ENCODE measurements around the gene TMEM163. TPM values are rescaled to one million over a fixed set of nuclear protein-coding genes. Genes with fewer than 3 reads are reported as not detected.
"Not testable (repeated sequence)": the region's sequence is repeated elsewhere in the genome, so short reads cannot be mapped to it uniquely, and the experiment has no call there.

The TMEM163 gene
- polyA plus RNA-seq, 3 donors, result 1.1 to 1.4 (median 1.3) TPM

DNA sequence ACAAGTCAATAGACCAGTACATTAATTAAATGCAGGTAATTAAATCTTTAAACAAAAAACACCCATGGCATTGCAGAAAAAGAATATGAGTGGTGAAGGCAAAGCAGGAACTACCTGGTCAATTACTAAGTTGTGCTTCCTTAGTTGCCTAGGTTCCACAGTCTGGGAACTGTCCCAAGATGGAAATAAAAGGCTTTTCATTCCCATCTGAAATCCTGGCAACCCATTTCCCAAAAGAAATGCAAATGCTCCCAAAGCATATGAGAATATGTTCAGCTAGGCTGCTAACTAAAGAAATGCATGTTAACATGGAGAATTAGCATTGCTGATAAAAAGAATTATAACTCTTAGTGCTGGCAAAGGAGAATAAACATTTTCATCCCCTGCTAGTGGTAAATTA lies 177.8 kb downstream of the TMEM163 start:
- no peak for DNase-seq (ENCODE audit: low read depth in 3 of 3, low spot score in 2 of 3)

DNA sequence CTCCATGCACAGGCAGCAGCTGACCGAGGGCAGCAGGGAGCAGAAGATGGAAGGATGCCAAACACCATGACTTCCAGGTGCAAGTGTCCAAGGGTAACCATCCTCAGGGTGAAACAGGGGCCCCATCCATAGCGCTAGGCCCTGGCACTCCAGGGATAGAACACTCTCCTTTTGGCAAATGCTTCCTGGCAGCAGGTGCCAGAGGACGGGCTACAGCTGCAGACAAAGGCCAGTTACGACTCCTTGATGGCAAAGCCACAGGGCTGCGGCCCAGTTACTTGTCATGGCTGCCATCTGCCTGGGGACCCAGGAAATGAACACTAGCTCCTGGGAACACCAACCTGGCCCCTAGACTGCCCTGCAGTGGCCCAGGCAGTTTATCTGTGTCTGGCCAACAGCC lies 178.8 kb downstream of the TMEM163 start:
- DNase-seq (ENCODE audit: low read depth in 3 of 3, low spot score in 2 of 3), result no peak

DNA sequence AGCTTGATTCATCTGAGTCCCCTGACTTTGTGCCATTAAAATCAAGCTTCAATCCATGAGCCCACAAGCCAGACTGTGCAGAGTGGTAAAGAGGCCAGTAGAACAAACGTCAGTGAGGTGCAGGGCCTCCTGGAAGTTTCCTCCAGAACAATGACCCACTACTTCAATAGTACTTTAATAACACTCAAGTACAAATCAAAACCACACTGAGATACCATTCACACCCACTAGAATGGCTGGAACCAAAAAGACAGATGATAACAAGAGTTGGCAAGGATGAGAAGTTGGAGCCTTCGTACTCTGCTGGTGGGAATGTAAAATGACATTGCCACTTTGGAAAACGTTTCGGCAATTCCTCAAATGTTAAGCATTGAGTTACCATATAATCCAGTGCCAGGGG lies 181.1 kb downstream of the TMEM163 start:
- DNase-seq (ENCODE audit: low read depth in 3 of 3, low spot score in 2 of 3), result no peak

DNA sequence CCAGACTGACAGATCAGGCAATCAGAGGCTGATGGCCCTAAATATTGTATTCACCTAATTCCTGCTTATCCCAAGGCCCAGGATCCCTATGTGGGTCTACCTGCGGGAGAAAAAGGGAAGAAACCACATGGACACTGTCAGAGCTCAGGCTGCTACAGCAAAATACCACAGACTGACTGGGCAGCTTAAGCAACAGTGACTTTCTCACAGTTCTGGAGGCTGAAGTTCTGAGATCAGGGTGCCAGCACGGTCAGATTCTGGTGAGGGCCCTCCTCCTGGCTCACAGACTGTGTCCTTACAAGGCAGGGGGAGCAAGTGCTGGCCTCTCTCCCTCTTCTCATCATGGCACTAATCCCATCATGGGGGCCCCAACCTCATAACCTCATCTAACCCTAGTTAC lies 181.7 kb downstream of the TMEM163 start:
- no peak for DNase-seq (ENCODE audit: low read depth in 3 of 3, low spot score in 2 of 3)

DNA sequence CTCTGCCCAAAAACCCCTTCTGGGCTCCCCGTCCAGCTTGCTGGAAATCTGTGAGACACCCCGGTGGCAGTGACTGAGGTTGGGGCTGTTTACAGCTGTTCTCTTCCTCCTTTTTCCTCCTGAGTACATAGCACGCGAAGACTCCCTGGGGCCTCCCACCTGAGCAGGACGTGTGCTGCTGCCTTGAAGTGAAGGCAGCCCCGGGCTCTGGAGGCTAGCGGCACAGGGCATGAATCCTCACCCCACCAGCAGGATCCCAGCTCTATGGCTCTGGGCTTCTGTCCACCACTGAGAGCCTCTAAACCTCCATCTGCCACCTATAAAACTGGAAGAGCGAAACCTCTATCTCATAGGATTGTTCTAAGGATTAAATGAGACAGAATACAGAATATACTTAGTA lies 182.5 kb downstream of the TMEM163 start:
- DNase-seq (ENCODE audit: low read depth in 3 of 3, low spot score in 2 of 3), result no peak

DNA sequence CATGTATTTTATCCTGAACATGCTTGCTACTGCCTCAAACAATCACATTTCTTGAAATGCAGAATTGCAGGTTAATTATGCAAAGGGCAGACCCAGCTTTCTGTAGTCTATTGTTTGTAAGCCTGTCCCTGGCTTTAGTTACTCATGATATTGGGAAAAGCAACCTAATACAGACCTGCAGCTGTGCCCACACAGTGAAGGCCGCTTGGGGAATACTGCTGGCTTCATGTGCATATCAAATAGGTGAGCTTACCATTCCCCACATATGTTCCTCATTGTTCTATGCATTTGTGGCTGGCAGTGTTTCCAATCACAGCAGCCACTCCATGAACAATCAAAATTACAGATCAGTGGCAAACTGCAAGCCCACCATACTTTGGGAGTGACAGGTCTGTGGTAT lies 186.3 kb downstream of the TMEM163 start:
- DNase-seq (ENCODE audit: low read depth in 3 of 3, low spot score in 2 of 3), result no peak

DNA sequence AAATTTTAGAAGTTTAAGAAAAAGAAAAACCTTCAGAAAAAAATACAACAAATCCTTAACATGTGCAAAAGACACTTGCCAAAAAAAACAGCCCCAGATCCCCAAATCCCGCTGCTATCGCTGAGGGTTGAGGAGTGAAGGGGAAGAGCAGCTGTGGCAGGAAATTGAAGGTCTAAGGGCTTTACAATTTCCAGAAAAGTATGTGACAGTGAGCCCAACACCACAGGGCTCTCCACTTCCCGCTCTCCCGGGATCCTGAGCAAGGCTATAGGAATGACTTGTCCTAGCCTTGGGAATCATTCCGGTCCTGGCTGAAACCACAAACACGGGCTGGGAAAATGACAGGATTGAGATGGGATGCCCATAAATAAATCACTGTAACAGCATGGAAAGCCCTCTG lies 191.4 kb downstream of the TMEM163 start:
- DNase-seq (ENCODE audit: low read depth in 3 of 3, low spot score in 2 of 3), result no peak

DNA sequence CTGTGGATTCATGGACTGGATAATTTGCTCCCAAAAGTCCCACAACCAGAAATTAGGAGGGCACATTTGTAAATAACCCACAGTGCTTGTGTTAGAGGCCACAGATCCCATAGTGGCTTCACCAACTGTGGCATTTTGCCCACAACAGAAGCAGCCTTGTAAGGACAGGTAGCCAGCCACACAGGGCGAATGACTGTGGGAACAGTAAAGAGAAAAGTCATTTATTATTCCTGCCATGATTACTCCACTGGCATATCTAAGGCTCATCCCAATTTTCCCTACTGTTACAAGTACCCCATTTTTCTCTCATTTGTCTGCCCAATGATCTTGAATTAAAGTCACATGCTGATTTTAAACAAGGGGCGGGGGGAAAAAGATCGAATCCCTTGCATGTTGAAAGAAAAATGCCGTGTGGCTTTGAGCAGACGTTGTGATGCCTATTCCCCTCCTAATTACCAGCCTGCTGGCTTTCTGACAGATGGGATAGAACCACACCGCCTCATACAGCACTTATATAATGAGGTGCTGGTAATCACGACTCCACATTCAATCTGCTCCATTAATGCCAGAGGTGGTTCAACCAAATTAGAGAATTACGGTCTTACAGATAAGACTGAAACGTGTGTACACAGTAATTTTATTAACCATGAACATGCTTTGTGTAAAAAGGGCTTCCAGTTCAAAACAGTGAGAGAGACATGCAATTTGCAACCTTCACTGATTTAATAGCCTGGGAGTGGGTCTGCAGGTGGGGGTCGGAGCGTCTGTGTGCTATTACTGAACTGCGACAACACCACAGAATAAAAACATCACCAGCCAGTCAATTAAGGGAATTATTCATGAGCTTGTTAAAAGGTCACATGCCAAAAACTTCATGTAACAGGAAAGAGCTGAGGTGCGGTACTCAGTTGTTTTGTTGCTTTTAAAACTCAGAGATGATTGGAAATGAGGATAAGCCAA lies 196.0 kb downstream of the TMEM163 start:
- DNase-seq (ENCODE audit: low read depth in 3 of 3, low spot score in 2 of 3), result no peak

DNA sequence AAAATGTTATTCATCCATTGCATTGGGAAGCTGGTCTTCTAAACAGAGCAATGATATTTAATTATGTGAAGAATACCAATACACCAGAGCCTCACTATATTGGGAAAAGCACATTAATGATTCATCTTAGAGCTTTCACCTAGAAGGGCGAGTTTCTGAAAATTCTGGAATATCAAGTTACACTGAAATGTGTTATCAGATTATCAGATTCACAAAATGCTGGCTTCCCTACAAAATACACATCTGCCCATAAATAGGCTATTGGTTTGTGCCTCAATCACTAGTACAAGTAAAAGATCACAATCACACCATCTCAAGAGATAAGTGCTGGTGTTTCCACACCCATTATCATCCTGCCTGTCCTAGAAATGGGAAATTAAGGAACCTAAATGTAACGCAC lies 200.7 kb downstream of the TMEM163 start:
- no peak for DNase-seq (ENCODE audit: low read depth in 3 of 3, low spot score in 2 of 3)

DNA sequence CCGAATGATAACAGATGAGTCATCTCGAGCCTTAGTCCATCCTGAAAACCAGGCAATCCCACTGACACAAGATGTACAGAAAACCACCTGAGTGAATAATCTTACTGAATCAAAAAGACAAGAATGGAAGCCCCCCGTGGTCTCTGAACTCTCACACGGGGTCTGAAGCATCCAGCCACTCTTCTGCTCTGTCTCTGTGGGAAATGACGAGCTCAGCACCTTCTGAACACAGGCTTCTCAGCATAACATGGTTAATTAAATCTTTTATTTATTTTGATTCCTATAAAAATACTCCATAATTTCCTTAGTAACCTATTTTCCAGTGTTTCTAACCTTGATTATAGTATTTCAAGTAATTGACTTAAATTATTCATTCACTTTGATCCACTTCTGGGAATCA lies 203.7 kb downstream of the TMEM163 start:
- no peak for DNase-seq (ENCODE audit: low read depth in 3 of 3, low spot score in 2 of 3)

DNA sequence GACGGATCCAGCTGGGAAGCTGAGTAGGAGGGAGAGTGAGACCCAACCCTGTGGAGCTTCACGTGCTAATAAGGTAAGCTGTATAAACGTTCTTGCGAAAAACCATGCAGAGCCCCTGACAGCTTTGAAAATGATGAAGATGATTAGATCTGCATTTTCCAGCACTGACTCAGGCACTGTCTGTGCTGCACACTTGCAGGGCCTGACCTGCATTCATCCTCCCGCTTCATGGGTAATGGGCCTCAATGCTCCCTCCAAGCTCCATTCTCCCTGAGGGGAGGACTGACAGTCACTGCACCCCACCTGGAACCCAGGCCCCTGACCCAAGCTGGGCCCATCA lies 205.4 kb downstream of the TMEM163 start:
- DNase-seq (ENCODE audit: low read depth in 3 of 3, low spot score in 2 of 3), result no peak

DNA sequence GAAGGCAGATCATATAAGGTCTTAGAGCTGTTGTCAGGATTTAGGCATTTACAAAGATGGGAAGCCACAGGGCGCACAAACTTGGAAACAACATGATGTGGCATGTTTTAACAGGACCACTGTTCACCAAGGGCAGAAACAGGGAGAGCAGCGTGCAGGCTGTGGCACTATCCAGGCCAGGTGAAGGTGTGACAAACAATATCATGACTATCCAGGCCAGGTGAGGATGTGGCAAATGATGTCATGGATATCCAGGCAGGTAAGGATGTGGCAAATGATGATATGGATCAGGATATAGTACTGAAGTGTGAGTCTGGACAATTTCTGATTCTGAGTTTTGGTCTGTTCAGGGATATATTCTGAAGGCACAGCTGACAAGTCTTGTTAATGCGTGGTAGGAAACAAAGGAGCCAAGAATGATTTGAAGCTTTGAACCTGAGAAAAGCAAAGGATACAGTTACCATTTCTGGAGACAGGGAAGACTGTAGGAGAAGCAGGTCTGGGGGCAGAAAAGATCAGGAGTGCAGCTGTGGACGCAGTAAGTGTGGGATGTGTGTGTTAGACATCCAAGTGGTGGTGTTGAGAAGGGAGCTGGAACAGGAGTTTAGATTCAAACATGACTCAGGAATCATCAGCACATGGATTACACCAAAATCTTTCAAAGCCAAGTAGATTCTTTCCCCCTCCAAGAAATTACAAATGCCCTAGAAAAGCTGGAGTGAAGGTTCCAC lies 205.9 kb downstream of the TMEM163 start:
- DNase-seq (ENCODE audit: low read depth in 3 of 3, low spot score in 2 of 3), result no peak

DNA sequence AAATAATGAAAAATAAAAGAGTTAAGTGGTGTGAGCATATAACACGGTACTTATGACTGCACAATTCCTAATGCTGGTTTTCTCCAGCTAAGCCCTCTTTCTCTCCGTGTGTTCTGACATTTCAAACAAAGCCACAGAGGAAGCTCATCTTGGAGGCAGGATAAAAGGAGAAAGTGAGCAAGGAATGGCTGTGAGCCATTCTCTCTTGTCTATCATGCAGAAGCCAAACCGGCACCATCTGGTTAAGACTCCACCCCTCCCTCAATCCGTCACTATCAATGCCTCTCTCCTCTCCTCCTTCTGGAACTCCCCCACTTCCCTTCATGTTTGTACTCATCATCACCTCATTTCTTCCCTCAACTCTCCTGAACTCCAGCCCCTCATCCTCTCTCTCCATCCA lies 210.4 kb downstream of the TMEM163 start:
- DNase-seq (ENCODE audit: low read depth in 3 of 3, low spot score in 2 of 3), result no peak

DNA sequence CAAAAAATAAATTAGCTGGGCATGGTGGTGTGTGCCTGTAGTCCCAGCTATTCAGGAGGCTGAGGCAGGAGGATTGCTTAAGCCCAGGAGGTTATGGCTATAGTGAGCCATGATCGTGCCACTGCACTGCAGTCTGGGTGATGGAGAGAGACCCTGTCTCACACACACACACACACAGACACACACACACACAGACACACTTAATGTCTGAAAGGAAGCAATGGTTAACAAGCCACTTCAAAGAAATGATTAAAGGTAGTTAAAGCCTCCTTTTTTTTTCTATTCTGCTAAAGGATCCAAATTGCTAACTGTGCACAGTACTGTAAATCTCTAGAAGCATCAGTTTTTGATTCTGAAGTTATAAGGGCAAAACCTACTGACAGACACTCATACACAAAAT lies 211.1 kb downstream of the TMEM163 start:
- no peak for DNase-seq (ENCODE audit: low read depth in 3 of 3, low spot score in 2 of 3)

DNA sequence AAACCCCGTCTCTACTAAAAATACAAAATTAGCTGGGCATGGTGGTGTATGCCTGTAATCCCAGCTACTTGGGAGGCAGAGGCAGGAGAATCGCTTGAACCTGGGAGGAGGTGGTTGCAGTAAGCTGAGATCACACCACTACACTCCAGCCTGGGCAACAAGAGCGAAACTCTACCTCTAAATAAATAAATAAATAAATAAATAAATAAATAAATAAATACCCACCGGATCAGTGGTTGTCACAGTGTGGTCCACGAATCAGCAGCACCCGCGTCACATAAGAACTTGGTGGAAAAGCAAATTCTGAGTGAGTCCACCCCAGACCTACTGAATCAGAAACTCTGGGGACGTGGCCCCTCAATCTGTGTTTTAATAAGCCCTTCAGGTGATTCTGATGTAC lies 211.6 kb downstream of the TMEM163 start:
- not testable (repeated sequence) for DNase-seq (ENCODE audit: low read depth in 3 of 3, low spot score in 2 of 3)

DNA sequence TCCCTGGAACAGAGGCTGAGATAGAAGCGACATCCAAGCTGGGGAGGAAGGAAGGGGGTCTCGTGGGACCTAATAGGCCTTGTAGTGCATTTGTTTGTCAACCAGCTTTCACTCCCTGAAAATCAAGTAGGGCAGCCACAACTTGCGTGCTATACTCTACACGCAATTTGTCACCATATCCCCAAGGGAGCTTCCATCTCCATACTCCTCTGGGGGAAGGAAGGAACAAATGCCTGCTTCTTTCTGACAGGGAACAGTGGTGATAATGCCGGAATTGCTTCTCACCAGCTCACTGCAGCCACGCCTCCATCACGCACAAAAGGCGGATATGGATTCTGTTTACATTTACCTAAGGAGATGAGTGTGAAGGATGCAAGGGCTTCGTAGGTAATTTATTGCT lies 213.4 kb downstream of the TMEM163 start:
- DNase-seq (ENCODE audit: low read depth in 3 of 3, low spot score in 2 of 3), result no peak

DNA sequence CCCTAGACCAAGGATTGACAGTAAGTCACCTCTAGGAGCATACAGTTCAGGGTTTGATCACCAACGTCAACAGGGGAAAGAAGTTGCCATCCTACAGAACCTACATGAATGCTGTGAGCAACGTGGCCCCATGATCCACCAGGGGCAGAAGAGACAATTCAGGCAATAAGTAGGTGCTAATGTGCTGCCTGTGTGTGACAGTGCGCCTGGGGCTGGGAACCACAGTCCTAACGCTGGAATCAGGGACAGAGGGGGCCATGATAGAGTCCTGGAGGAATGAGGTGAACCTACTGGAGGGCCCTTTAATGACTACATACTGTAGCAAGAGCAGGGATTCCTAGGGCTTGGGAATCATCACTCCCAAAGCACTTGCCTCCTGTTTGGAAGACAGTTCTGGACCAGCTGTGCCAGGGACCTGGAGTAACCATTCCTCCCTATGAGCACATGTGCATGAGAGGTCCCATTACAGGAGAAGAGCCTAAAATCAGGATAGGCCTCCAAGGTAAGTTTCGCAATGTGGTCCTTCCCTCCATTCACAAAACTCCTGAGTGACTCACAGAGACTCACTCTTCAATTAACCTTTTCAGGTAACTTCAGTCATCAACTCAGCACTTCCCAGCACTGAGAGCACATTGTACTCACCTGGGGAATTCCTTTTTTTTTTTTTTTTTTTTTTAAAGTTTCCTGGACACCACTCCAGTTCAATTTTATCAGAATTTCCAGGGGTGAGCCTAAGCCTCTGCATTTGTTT lies 214.0 kb downstream of the TMEM163 start:
- no peak for DNase-seq (ENCODE audit: low read depth in 3 of 3, low spot score in 2 of 3)

DNA sequence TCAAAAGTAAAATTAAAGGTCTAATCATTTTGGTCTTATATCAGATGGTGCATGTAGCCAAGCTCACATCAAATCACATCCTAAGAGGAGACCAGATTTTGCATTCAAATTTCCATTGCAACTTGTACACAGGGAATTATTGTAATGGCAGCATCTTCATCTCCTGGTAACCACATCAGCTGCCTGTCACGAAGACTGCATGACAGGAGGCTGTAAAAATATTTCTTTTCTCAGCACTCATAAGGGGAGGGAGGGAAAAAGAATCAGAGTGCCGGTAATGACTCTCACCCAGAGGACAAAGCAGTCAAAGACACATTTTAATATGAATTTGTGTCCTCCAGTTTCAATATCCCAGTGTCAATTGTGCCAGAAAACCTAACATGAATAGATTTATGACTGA lies 216.7 kb downstream of the TMEM163 start:
- no peak for DNase-seq (ENCODE audit: low read depth in 3 of 3, low spot score in 2 of 3)

DNA sequence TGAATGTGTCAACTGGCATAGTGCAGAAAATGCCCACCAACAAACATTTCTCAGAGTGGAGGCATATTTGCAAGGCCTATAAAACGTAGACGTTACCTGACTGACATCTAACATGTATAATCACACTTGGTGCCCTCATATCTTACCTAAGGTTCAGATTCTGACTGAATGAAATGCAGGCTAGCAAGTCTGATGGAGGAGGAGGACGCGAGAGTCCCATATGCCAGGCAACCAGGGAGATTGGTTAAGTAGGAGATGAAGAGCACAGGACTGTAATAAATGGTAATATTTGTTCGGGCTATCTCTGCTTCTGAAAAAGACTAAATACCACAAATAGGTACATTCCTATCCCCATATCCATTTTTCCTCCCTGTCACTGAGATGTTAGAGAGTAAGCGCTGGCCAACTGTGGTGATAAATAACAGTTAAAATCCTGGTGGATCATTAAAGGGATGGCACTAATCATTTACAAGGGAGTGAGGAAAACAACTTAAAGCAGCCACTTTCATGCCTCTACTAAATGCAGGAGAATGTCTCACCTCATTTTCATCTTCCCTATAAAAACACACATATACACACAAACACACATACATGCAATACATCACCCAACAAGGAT lies 217.2 kb downstream of the TMEM163 start:
- DNase-seq (ENCODE audit: low read depth in 3 of 3, low spot score in 2 of 3), result no peak

DNA sequence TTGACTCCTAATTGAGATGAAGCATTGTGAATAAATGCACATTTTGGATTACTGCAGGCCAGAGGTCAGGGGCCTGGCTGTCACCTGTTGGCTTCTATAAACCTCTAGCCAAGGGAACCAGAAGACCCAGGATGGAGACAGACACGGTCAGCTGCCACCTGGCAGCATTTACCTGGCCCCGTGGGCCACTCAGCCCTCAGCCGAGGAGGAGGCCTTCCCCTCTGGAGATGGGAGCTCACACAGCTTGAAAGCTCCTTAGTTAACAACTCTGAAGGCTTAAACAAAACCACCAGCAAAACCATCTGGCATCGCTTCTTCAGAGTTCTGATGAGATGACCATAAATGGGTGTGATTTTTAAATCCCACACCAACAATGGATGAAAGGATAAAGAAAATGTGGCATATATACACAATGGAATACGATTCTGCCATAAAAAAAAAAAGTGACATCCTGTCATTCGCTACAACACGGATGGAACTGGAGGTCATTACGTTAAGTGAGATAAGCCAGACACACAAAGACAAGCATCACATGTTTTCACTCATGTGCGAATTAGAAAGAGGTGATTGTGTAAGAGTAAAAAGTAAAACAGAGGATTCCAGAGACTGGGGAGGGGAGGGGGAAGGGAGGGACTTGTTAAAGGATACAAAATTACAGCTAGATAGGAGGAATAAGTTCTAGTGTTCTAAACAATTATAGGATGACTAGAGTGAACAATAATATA lies 218.4 kb downstream of the TMEM163 start:
- DNase-seq (ENCODE audit: low read depth in 3 of 3, low spot score in 2 of 3), result no peak
